ENCODE data around the gene CERS2. TPM values are rescaled to one million over a fixed set of nuclear protein-coding genes. Genes with fewer than 3 reads are reported as not detected.

The CERS2 gene
- polyA plus RNA-seq, 1 of the 3 experiments (the other 2 are of a cell fraction): 150 TPM

- Histone ChIP-seq H3K9me2 (no peaks in the 10 kb centered on the region), H3K9me3 (no peaks in the 10 kb centered on the region), H3K9ac (no peak overlapping the region), H3K4me3 (ENCODE audit: low read depth in 2 of 2, low read length in 1 of 2) (no peak overlapping the region), H4K20me1 (ENCODE audit: insufficient read depth) (no peaks in the 10 kb centered on the region), H3K79me2 (ENCODE audit: insufficient read depth) (no peaks in the 10 kb centered on the region), H3K36me3 (replicated peaks in 1 of 2; ENCODE audit: control insufficient read depth in 1 of 2, insufficient read depth in 2 of 2, low read length in 1 of 2) (peaks cover 0 to 11% of the 10 kb centered on the region in 2 experiments), H3K27me3 (ENCODE audit: insufficient read depth) (no peaks in the 10 kb centered on the region), H2AFZ (ENCODE audit: low read depth) (no peak overlapping the region), H3K4me1 (ENCODE audit: control insufficient read depth in 1 of 2, insufficient read depth in 2 of 2, low read depth in 1 of 2, low read length in 1 of 2) (no peaks in the 10 kb centered on the region), H3K27ac (ENCODE audit: low read depth in 2 of 2, low read length in 1 of 2) (no peak overlapping the region), H3F3A (replicated peaks; ENCODE audit: insufficient read depth) (no peaks in the 10 kb centered on the region), H3K4me2 (no peak overlapping the region)
- POLR2A ChIA-PET: no interaction called here
- DNase-seq: no peak
- CTCF ChIA-PET: interaction anchor here (0.6 to 15.9 kb wide), 5 partner anchors 8 to 717 kb away, joined by 3 to 371 read pairs (median 11); partner anchors contain the start of genes ANXA9, CERS2, MINDY1 and SETDB1
- 91% methylated on average over 12 of the region's 20 CpGs for WGBS (ENCODE audit: low lambda C conversion rate)
- TF ChIP-seq RFX5 (IDR thresholded peaks at IDR 0.05; ENCODE audit: low read length): no peak
- no peak for TF ChIP-seq SMC3 (IDR thresholded peaks at IDR 0.05; ENCODE audit: low read depth, low read length)
- TF ChIP-seq POLR2AphosphoS5 (IDR thresholded peaks at IDR 0.05; ENCODE audit: low read depth, low read length): no peak
- no peak for TF ChIP-seq EZH2phosphoT487 (IDR thresholded peaks at IDR 0.05; ENCODE audit: borderline replicate concordance, low read depth)
- TF ChIP-seq TEAD4 (IDR thresholded peaks at IDR 0.05; ENCODE audit: borderline replicate concordance, insufficient read depth): no peak
- TF ChIP-seq GABPA (IDR thresholded peaks at IDR 0.05; ENCODE audit: low read depth): no peak
- TF ChIP-seq IRF3 (IDR thresholded peaks at IDR 0.05; ENCODE audit: low read depth, low read length): no peak
- TF ChIP-seq SIN3A (IDR thresholded peaks at IDR 0.05; ENCODE audit: borderline replicate concordance, low read depth, low read length): no peak
- no peak for TF ChIP-seq MAX (IDR thresholded peaks at IDR 0.05; ENCODE audit: low read depth)
- TF ChIP-seq FOXJ3 (CRISPR knock-in tag; IDR thresholded peaks at IDR 0.05): no peak
- no peak for TF ChIP-seq MEF2A (IDR thresholded peaks at IDR 0.05; ENCODE audit: borderline replicate concordance, low read depth)
- TF ChIP-seq GATA2 (CRISPR knock-in tag; IDR thresholded peaks at IDR 0.05): no peak
- no peak for TF ChIP-seq FOXM1 (IDR thresholded peaks at IDR 0.05; ENCODE audit: low read depth)
- no peak for TF ChIP-seq USF2 (IDR thresholded peaks at IDR 0.05; ENCODE audit: borderline replicate concordance, low read depth, low read length)
- TF ChIP-seq JUND (IDR thresholded peaks at IDR 0.05): no peak
- TF ChIP-seq, protein P1, sequence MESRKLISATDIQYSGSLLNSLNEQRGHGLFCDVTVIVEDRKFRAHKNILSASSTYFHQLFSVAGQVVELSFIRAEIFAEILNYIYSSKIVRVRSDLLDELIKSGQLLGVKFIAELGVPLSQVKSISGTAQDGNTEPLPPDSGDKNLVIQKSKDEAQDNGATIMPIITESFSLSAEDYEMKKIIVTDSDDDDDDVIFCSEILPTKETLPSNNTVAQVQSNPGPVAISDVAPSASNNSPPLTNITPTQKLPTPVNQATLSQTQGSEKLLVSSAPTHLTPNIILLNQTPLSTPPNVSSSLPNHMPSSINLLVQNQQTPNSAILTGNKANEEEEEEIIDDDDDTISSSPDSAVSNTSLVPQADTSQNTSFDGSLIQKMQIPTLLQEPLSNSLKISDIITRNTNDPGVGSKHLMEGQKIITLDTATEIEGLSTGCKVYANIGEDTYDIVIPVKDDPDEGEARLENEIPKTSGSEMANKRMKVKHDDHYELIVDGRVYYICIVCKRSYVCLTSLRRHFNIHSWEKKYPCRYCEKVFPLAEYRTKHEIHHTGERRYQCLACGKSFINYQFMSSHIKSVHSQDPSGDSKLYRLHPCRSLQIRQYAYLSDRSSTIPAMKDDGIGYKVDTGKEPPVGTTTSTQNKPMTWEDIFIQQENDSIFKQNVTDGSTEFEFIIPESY (IDR thresholded peaks at IDR 0.05; ENCODE audit: borderline replicate concordance, low read depth): no peak
These were observed 22.7 kb upstream of the CERS2 start for GRCh38 chr1:150997126-150997872.
